AG04450 (cell line): ENCODE measurements around the gene POR. TPM values are rescaled to one million over a fixed set of nuclear protein-coding genes. Genes with fewer than 3 reads are reported as not detected.

Source experiments
- CTCF ChIA-PET: fragments of 300-600, 350-600 bp; formaldehyde crosslinking; extraction: SDS; loops from one replicate; lab custom pipeline; 2022; ENCODE audit warnings: antibody characterized with exemption, inconsistent platforms; lab: Charles Lee
- POLR2A ChIA-PET: fragments of 350-600 bp; formaldehyde crosslinking; extraction: SDS; loops from one replicate; lab custom pipeline; 2021; ENCODE audit warnings: antibody characterized with exemption, inconsistent platforms; lab: Yijun Ruan, JAX
- DNase-seq: peaks from one replicate; pipeline ENCODE4 v3.0.0-alpha.2; 2011; ENCODE audit warnings: low read depth, low spot score
- H3K27ac ChIP-seq: one replicate; pipeline ENCODE4 v1.5.1; 2012; ENCODE audit warnings: low read depth, low read length, control low read depth
- H3K27me3 ChIP-seq: one replicate; pipeline ENCODE4 v1.6.0; 2012; ENCODE audit warnings: low read length; ENCODE audit not compliant: control insufficient read depth, insufficient read depth
- H3K4me3 ChIP-seq: 2 replicates; pipeline ENCODE4 v1.5.1; 2011; ENCODE audit warnings: mild to moderate bottlenecking, low read depth, low read length, control low read depth
- H3K9me3 ChIP-seq: 2 replicates; pipeline ENCODE4 v1.5.1; 2012; ENCODE audit warnings: low read length; ENCODE audit not compliant: control insufficient read depth, insufficient read depth
- CTCF ChIP-seq: IDR thresholded peaks from 2 replicates; pipeline ENCODE4 v1.5.1; 2011; ENCODE audit warnings: low read depth, low read length, control low read depth, inconsistent platforms
- polyA plus RNA-seq: library from polyadenylated mRNA; depleted of rRNA; stranded (reverse); fragments of >200 nt; gene quantifications from 2 replicates; pipeline ENCODE4 v1.2.3, GENCODE V29; 2011

The POR gene
- polyA plus RNA-seq, 1 experiment = 39.0 TPM

- POLR2A ChIA-PET = no interaction called here
- no peak for TF ChIP-seq CTCF
- H3K27me3 ChIP-seq = no peaks in the 10 kb centered on the region
- no peak for DNase-seq
- no peaks in the 10 kb centered on the region; the same call in 1 of the 2 replicates for H3K9me3 ChIP-seq
- H3K27ac ChIP-seq = no peak overlapping the region
- no peak overlapping the region for H3K4me3 ChIP-seq
- CTCF ChIA-PET = interaction anchor here (0.6 kb wide), 1 partner anchor 15 kb away, joined by 3 read pairs; no protein-coding TSS in a partner anchor
Measured at GRCh38 chr7:75992083-75992755, 77.3 kb downstream of the POR start.

- Histone ChIP-seq H3K27me3 (no peaks in the 10 kb centered on the region), H3K9me3 (no peaks in the 10 kb centered on the region; the same call in 1 of the 2 replicates), H3K4me3 (peak overlapping the region; percentile 74), H3K27ac (no peak overlapping the region)
- no peak for TF ChIP-seq CTCF
- CTCF ChIA-PET = interaction anchor here (0.6 to 1.0 kb wide), 4 partner anchors 21 to 165 kb away, joined by 3 to 4 read pairs (median 3); no protein-coding TSS in a partner anchor
- POLR2A ChIA-PET = interaction anchor here (0.6 kb wide), 1 partner anchor 15 kb away, joined by 3 read pairs; no protein-coding TSS in a partner anchor
- DNase-seq = no peak
Measured at GRCh38 chr7:75993689-75994387, 78.9 kb downstream of the POR start.

GRCh38 chr7:75994388-75995051 is 79.6 kb downstream of the POR start, which contains the start of gene TMEM120A:
TMEM120A (minus strand) TSS chr7:75994595; CDS start chr7:75994570, 25 bp downstream.
- H3K27me3 ChIP-seq = no peaks in the 10 kb centered on the region
- peak; percentile 14; the same call in 1 of the 2 replicates for TF ChIP-seq CTCF
- POLR2A ChIA-PET = no interaction called here
- H3K4me3 ChIP-seq = peak within 1 kb of the TSS; percentile 74
- CTCF ChIA-PET = interaction anchor here (0.6 to 0.8 kb wide), 4 partner anchors 26 to 1648 kb away, joined by 3 to 5 read pairs (median 4); no protein-coding TSS in a partner anchor
- DNase-seq = peak; percentile 70
- no peaks in the 10 kb centered on the region; the same call in 1 of the 2 replicates for H3K9me3 ChIP-seq
- no peak within 1 kb of the TSS for H3K27ac ChIP-seq

- H3K9me3 ChIP-seq = no peaks in the 10 kb centered on the region; the same call in 1 of the 2 replicates
- ChIA-PET CTCF (interaction anchor here (0.6 to 0.8 kb wide), 3 partner anchors 25 to 1649 kb away, joined by 4 to 5 read pairs (median 5); no protein-coding TSS in a partner anchor), POLR2A (no interaction called here)
- H3K27me3 ChIP-seq = no peaks in the 10 kb centered on the region
- peak overlapping the region; percentile 67 for H3K4me3 ChIP-seq
- no peak for TF ChIP-seq CTCF
- DNase-seq = no peak
- H3K27ac ChIP-seq = no peak overlapping the region
Measured at GRCh38 chr7:75995052-75995471, 80.1 kb downstream of the POR start.
